ENCODE results near the gene NDUFS7. TPM values are rescaled to one million over a fixed set of nuclear protein-coding genes. Genes with fewer than 3 reads are reported as not detected.

The NDUFS7 gene
- total and polyA plus RNA-seq, 2 donors, result 61.8 to 86.7 TPM

- no peak for DNase-seq (ENCODE audit: low read depth in 6 of 9, low spot score in 9 of 9)
Measured at GRCh38 chr19:1379961-1380489, 3.7 kb upstream of the NDUFS7 start.

GRCh38 chr19:1382250-1382649 is 1.5 kb upstream of the NDUFS7 start:
- Histone ChIP-seq H3K27me3 (ENCODE audit: control insufficient read depth in 2 of 2, insufficient read depth in 1 of 2, low read length in 1 of 2) (peaks cover 0 to 17% of the 10 kb centered on the region in 2 donors), H3K36me3 (ENCODE audit: control insufficient read depth in 2 of 2, insufficient read depth in 2 of 2, low read length in 1 of 2) (peaks cover 9 to 19% of the 10 kb centered on the region in 2 donors), H3K27ac (ENCODE audit: low read depth in 1 of 2, low read length in 1 of 2) (no peak overlapping the region), H3K4me3 (ENCODE audit: low read length in 2 of 2) (no peak overlapping the region), H3K4me1 (ENCODE audit: control insufficient read depth in 2 of 2, insufficient read depth in 2 of 2, low read length in 2 of 2) (peaks cover 10 to 12% of the 10 kb centered on the region in 2 donors), H3K9me3 (ENCODE audit: control insufficient read depth in 2 of 2, insufficient read depth in 1 of 2, low read length in 1 of 2) (peaks cover 0 to 4% of the 10 kb centered on the region in 2 donors)
- 90% methylated on average over 3 of the region's 3 CpGs for WGBS
- no peak for DNase-seq (ENCODE audit: low read depth in 6 of 9, low spot score in 9 of 9)

More at GRCh38 chr19:1379961-1380489, 3.7 kb upstream of the NDUFS7 start:
- Histone ChIP-seq H3K9me3 (ENCODE audit: control insufficient read depth in 2 of 2, insufficient read depth in 1 of 2, low read length in 1 of 2) (peaks cover 0 to 4% of the 10 kb centered on the region in 2 donors), H3K27ac (ENCODE audit: low read depth in 1 of 2, low read length in 1 of 2) (no peak overlapping the region), H3K27me3 (ENCODE audit: control insufficient read depth in 2 of 2, insufficient read depth in 1 of 2, low read length in 1 of 2) (peaks cover 0 to 17% of the 10 kb centered on the region in 2 donors), H3K4me1 (ENCODE audit: control insufficient read depth in 2 of 2, insufficient read depth in 2 of 2, low read length in 2 of 2) (peaks cover 9 to 12% of the 10 kb centered on the region in 2 donors), H3K4me3 (ENCODE audit: low read length in 2 of 2) (no peak overlapping the region), H3K36me3 (ENCODE audit: control insufficient read depth in 2 of 2, insufficient read depth in 2 of 2, low read length in 1 of 2) (peaks cover 5 to 16% of the 10 kb centered on the region in 2 donors)
- 87% methylated on average over 12 of the region's 12 CpGs for WGBS

GRCh38 chr19:1383017-1383311 is 743 bp upstream of the NDUFS7 start:
- peaks cover 6 to 12% of the 10 kb centered on the region in 2 donors for H3K36me3 ChIP-seq (ENCODE audit: control insufficient read depth in 2 of 2, insufficient read depth in 2 of 2, low read length in 1 of 2)
- WGBS, result 16% methylated on average over 9 of the region's 9 CpGs
- H3K9me3 ChIP-seq (ENCODE audit: control insufficient read depth in 2 of 2, insufficient read depth in 1 of 2, low read length in 1 of 2), result peaks cover 0 to 4% of the 10 kb centered on the region in 2 donors
- peaks cover 10 to 12% of the 10 kb centered on the region in 2 donors for H3K4me1 ChIP-seq (ENCODE audit: control insufficient read depth in 2 of 2, insufficient read depth in 2 of 2, low read length in 2 of 2)
- peaks cover 0 to 17% of the 10 kb centered on the region in 2 donors for H3K27me3 ChIP-seq (ENCODE audit: control insufficient read depth in 2 of 2, insufficient read depth in 1 of 2, low read length in 1 of 2)
- DNase-seq (ENCODE audit: low read depth in 6 of 9, low spot score in 9 of 9), result no peak
- H3K4me3 ChIP-seq (ENCODE audit: low read length in 2 of 2), result peak overlapping the region; percentile 14 to 87
- H3K27ac ChIP-seq (ENCODE audit: low read depth in 1 of 2, low read length in 1 of 2), result no peak overlapping the region

GRCh38 chr19:1384085-1384462 is 367 bp downstream of the NDUFS7 start:
- H3K9me3 ChIP-seq (ENCODE audit: control insufficient read depth in 2 of 2, insufficient read depth in 1 of 2, low read length in 1 of 2), result peaks cover 0 to 7% of the 10 kb centered on the region in 2 donors
- peak overlapping the region; percentile 71 to 97 for H3K27ac ChIP-seq (ENCODE audit: low read depth in 1 of 2, low read length in 1 of 2)
- H3K4me1 ChIP-seq (ENCODE audit: control insufficient read depth in 2 of 2, insufficient read depth in 2 of 2, low read length in 2 of 2), result peaks cover 10 to 12% of the 10 kb centered on the region in 2 donors
- peaks cover 16 to 22% of the 10 kb centered on the region in 2 donors for H3K36me3 ChIP-seq (ENCODE audit: control insufficient read depth in 2 of 2, insufficient read depth in 2 of 2, low read length in 1 of 2)
- H3K27me3 ChIP-seq (ENCODE audit: control insufficient read depth in 2 of 2, insufficient read depth in 1 of 2, low read length in 1 of 2), result peaks cover 0 to 17% of the 10 kb centered on the region in 2 donors
- DNase-seq (ENCODE audit: low read depth in 6 of 9, low spot score in 9 of 9), result no peak
- 2% methylated on average over 23 of the region's 23 CpGs for WGBS
- peak overlapping the region; percentile 87 to 92 for H3K4me3 ChIP-seq (ENCODE audit: low read length in 2 of 2)

- DNase-seq (ENCODE audit: low read depth in 6 of 9, low spot score in 9 of 9), result peak in 1 of 9 donors; percentile 25
- Histone ChIP-seq H3K4me3 (ENCODE audit: low read length in 2 of 2) (peak overlapping the region; percentile 87 to 92), H3K9me3 (ENCODE audit: control insufficient read depth in 2 of 2, insufficient read depth in 1 of 2, low read length in 1 of 2) (peaks cover 0 to 7% of the 10 kb centered on the region in 2 donors), H3K4me1 (ENCODE audit: control insufficient read depth in 2 of 2, insufficient read depth in 2 of 2, low read length in 2 of 2) (peaks cover 10 to 12% of the 10 kb centered on the region in 2 donors), H3K27me3 (ENCODE audit: control insufficient read depth in 2 of 2, insufficient read depth in 1 of 2, low read length in 1 of 2) (peaks cover 0 to 17% of the 10 kb centered on the region in 2 donors), H3K27ac (ENCODE audit: low read depth in 1 of 2, low read length in 1 of 2) (peak overlapping the region; percentile 20 to 71), H3K36me3 (ENCODE audit: control insufficient read depth in 2 of 2, insufficient read depth in 2 of 2, low read length in 1 of 2) (peaks cover 21 to 28% of the 10 kb centered on the region in 2 donors)
- WGBS, result 29% methylated on average over 17 of the region's 17 CpGs
Measured at GRCh38 chr19:1384478-1385110, 887 bp downstream of the NDUFS7 start.

GRCh38 chr19:1385816-1386215 is 2.1 kb downstream of the NDUFS7 start:
- Histone ChIP-seq H3K36me3 (ENCODE audit: control insufficient read depth in 2 of 2, insufficient read depth in 2 of 2, low read length in 1 of 2) (peaks cover 29 to 32% of the 10 kb centered on the region in 2 donors), H3K27ac (ENCODE audit: low read depth in 1 of 2, low read length in 1 of 2) (no peak overlapping the region), H3K4me3 (ENCODE audit: low read length in 2 of 2) (no peak overlapping the region), H3K27me3 (ENCODE audit: control insufficient read depth in 2 of 2, insufficient read depth in 1 of 2, low read length in 1 of 2) (peaks cover 0 to 11% of the 10 kb centered on the region in 2 donors), H3K9me3 (ENCODE audit: control insufficient read depth in 2 of 2, insufficient read depth in 1 of 2, low read length in 1 of 2) (peaks cover 0 to 7% of the 10 kb centered on the region in 2 donors), H3K4me1 (ENCODE audit: control insufficient read depth in 2 of 2, insufficient read depth in 2 of 2, low read length in 2 of 2) (peaks cover 10 to 12% of the 10 kb centered on the region in 2 donors)
- WGBS, result 97% methylated on average over 3 of the region's 3 CpGs
- DNase-seq (ENCODE audit: low read depth in 6 of 9, low spot score in 9 of 9), result no peak

GRCh38 chr19:1386945-1387683 is 3.4 kb downstream of the NDUFS7 start:
- WGBS, result 97% methylated on average over 39 of the region's 39 CpGs
- peaks cover 10 to 12% of the 10 kb centered on the region in 2 donors for H3K4me1 ChIP-seq (ENCODE audit: control insufficient read depth in 2 of 2, insufficient read depth in 2 of 2, low read length in 2 of 2)
- peaks cover 37 to 40% of the 10 kb centered on the region in 2 donors for H3K36me3 ChIP-seq (ENCODE audit: control insufficient read depth in 2 of 2, insufficient read depth in 2 of 2, low read length in 1 of 2)

DNA sequence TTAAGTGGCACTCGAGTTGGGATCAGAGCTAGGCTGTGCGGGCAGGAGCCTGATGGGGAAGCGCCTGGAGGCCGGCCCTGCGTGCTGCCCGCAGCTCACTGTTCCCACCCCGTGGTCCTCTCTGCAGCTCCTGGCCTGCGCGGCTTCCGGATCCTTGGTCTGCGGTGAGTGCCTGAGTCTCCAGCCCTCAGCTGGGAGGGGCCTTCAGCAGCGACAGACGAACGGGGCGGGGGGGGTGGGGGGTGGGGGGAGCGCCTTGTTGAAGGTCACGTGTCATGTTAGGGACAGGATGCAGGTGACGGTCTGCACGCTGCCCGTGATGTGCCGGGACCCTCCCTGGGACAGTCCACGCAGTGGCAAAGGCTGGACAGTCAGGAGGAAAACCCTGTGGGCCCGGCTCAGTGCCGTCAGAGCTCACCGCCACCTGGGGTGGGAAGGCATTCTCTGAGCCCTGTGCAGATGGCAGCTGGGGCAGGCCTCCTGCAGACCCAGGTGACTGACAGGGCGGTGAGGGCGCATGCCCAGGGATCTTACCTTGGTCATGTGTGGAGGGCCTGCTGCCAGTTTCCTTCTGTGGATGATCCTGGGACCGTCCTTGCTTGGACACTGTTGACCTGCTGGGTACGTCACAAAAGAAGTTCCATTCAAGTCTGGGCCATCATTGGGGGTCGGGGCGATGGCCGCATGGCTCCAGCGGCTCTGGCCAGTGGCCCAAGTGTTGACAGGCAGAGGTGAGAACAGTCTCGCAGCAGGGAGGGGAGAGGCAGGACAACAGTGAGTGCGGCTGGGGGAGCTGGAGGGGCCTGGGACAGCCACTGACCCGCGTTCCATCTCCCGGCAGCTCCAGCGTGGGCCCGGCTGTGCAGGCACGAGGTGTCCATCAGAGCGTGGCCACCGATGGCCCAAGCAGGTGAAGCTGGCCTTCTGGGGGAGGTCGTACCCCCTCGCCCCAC is 4.3 kb downstream of the NDUFS7 start:
- 96% methylated on average over 45 of the region's 45 CpGs for WGBS
- H3K27ac ChIP-seq (ENCODE audit: low read depth in 1 of 2, low read length in 1 of 2), result no peak overlapping the region
- H3K4me3 ChIP-seq (ENCODE audit: low read length in 2 of 2), result no peak overlapping the region
- peaks cover 0 to 7% of the 10 kb centered on the region in 2 donors for H3K9me3 ChIP-seq (ENCODE audit: control insufficient read depth in 2 of 2, insufficient read depth in 1 of 2, low read length in 1 of 2)
- H3K4me1 ChIP-seq (ENCODE audit: control insufficient read depth in 2 of 2, insufficient read depth in 2 of 2, low read length in 2 of 2), result peaks cover 10 to 12% of the 10 kb centered on the region in 2 donors
- H3K27me3 ChIP-seq (ENCODE audit: control insufficient read depth in 2 of 2, insufficient read depth in 1 of 2, low read length in 1 of 2), result no peaks in the 10 kb centered on the region
- no peak for DNase-seq (ENCODE audit: low read depth in 6 of 9, low spot score in 9 of 9)
- H3K36me3 ChIP-seq (ENCODE audit: control insufficient read depth in 2 of 2, insufficient read depth in 2 of 2, low read length in 1 of 2), result peaks cover 45 to 48% of the 10 kb centered on the region in 2 donors

More at GRCh38 chr19:1386945-1387683, 3.4 kb downstream of the NDUFS7 start:
- H3K27me3 ChIP-seq (ENCODE audit: control insufficient read depth in 2 of 2, insufficient read depth in 1 of 2, low read length in 1 of 2), result peaks cover 0 to 2% of the 10 kb centered on the region in 2 donors
- no peak overlapping the region for H3K27ac ChIP-seq (ENCODE audit: low read depth in 1 of 2, low read length in 1 of 2)
- peaks cover 0 to 7% of the 10 kb centered on the region in 2 donors for H3K9me3 ChIP-seq (ENCODE audit: control insufficient read depth in 2 of 2, insufficient read depth in 1 of 2, low read length in 1 of 2)
- no peak for DNase-seq (ENCODE audit: low read depth in 6 of 9, low spot score in 9 of 9)
- H3K4me3 ChIP-seq (ENCODE audit: low read length in 2 of 2), result no peak overlapping the region

Data from thymus (tissue), 11 donors.